ENCODE results near the gene WDR93.

GRCh38 chr15:89777073-89777751, 86.6 kb downstream of the WDR93 start:
- TF ChIP-seq, protein P1, sequence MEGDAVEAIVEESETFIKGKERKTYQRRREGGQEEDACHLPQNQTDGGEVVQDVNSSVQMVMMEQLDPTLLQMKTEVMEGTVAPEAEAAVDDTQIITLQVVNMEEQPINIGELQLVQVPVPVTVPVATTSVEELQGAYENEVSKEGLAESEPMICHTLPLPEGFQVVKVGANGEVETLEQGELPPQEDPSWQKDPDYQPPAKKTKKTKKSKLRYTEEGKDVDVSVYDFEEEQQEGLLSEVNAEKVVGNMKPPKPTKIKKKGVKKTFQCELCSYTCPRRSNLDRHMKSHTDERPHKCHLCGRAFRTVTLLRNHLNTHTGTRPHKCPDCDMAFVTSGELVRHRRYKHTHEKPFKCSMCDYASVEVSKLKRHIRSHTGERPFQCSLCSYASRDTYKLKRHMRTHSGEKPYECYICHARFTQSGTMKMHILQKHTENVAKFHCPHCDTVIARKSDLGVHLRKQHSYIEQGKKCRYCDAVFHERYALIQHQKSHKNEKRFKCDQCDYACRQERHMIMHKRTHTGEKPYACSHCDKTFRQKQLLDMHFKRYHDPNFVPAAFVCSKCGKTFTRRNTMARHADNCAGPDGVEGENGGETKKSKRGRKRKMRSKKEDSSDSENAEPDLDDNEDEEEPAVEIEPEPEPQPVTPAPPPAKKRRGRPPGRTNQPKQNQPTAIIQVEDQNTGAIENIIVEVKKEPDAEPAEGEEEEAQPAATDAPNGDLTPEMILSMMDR (IDR thresholded peaks at IDR 0.05), result no peak
- TF ChIP-seq EZH2 (IDR thresholded peaks at IDR 0.05; ENCODE audit: borderline replicate concordance, insufficient read depth, low read depth, low read length, poor library complexity, severe bottlenecking), result no peak
